ENCODE measurements around the gene CFAP99. TPM values are rescaled to one million over a fixed set of nuclear protein-coding genes. Genes with fewer than 3 reads are reported as not detected.
A peak's percentile ranks its signal among the peaks of the same experiment; 100 is the strongest.

The CFAP99 gene
- total and polyA plus RNA-seq, 9 of the 15 experiments (the other 6 are each of a cell fraction or from before 2014, with no cell fraction given), result 0.07 to 0.18 (median 0.09) TPM; not detected in 6

DNA sequence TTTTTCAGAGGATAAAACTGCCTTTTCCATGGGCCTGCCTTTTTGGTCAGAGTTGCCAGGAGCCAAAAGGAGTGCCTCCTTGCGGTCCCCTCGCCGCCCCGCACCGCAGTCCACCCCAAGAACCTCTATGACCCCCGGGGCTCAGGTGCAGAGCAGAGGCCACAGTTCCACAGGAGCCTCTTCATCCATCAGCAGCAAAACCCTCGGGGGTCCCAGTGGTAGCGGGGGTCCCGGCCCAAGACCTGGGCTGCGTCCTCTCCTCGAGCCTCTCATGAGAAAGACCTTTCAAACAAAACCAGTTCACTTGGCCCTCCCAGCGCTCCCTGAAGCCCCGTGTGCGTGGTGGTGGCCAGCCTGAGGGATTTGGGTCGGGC is 17.2 kb upstream of the CFAP99 start:
- 0 out of 2 replicates have a peak, but pooled peaks have one; percentile 35 for TF ChIP-seq ZNF143 (CRISPR knock-in tag; IDR thresholded peaks at IDR 0.05)
- TF ChIP-seq, protein P1, sequence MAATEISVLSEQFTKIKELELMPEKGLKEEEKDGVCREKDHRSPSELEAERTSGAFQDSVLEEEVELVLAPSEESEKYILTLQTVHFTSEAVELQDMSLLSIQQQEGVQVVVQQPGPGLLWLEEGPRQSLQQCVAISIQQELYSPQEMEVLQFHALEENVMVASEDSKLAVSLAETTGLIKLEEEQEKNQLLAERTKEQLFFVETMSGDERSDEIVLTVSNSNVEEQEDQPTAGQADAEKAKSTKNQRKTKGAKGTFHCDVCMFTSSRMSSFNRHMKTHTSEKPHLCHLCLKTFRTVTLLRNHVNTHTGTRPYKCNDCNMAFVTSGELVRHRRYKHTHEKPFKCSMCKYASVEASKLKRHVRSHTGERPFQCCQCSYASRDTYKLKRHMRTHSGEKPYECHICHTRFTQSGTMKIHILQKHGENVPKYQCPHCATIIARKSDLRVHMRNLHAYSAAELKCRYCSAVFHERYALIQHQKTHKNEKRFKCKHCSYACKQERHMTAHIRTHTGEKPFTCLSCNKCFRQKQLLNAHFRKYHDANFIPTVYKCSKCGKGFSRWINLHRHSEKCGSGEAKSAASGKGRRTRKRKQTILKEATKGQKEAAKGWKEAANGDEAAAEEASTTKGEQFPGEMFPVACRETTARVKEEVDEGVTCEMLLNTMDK (IDR thresholded peaks at IDR 0.05; ENCODE audit: borderline replicate concordance, insufficient read depth, low read depth, low read length, poor library complexity, severe bottlenecking), result no peak
- POLR2A ChIA-PET, result interaction anchor here (0.6 to 3.2 kb wide), 5 partner anchors 8 to 69 kb away, joined by 3 to 18 read pairs (median 5); no protein-coding TSS in a partner anchor
- H3K4me1 ChIP-seq (replicated peaks in 1 of 2; ENCODE audit: control insufficient read depth in 2 of 2, insufficient read depth in 2 of 2, low read length in 2 of 2), result peaks cover 35 to 78% of the 10 kb centered on the region in 2 experiments
- ATAC-seq, result no peak
- intact Hi-C loops (cut with micrococcal nuclease) (no loop called here), in situ Hi-C loops (cut with MboI) (no loop called here)
- H3K9ac ChIP-seq (ENCODE audit: insufficient read depth in 1 of 2, low read depth in 2 of 2, low read length in 2 of 2), result peak overlapping the region in 1 of 2 experiments; percentile 86; a peak in 3 of 4 replicates
- H3K4me3 ChIP-seq, result no peak overlapping the region
- H4K20me1 ChIP-seq (replicated peaks; ENCODE audit: control insufficient read depth, insufficient read depth, low read length), result no peaks in the 10 kb centered on the region
- 61% methylated on average over 15 of the region's 15 CpGs for WGBS (ENCODE audit: insufficient coverage, low coverage, missing lambda C conversion rate)
- no peak for DNase-seq (ENCODE audit: extremely low read depth in 1 of 4, low spot score in 3 of 4)
- H2AFZ ChIP-seq (ENCODE audit: low read depth, low read length), result no peak overlapping the region
- no peaks in the 10 kb centered on the region for H3K9me3 ChIP-seq (replicated peaks; ENCODE audit: control insufficient read depth, insufficient read depth, low read depth, low read length)
- H3K9me1 ChIP-seq (ENCODE audit: control insufficient read depth, insufficient read depth, low read length), result peaks cover 4% of the 10 kb centered on the region
- H3K27me3 ChIP-seq (ENCODE audit: control insufficient read depth in 2 of 2, insufficient read depth in 2 of 2, low read length in 2 of 2), result no peaks in the 10 kb centered on the region
- no peak for FAIRE-seq
- CTCF ChIA-PET (ENCODE audit: low intra/inter-chr PET ratio), result interaction anchor here (0.5 kb wide), 1 partner anchor 10 kb away, joined by 4 read pairs; no protein-coding TSS in a partner anchor
- no TSS peak for BruUV-seq (replicated peaks)
- H3K4me2 ChIP-seq (ENCODE audit: insufficient read depth, low read length), result peak overlapping the region; percentile 73
- H3K36me3 ChIP-seq (ENCODE audit: control insufficient read depth, insufficient read depth, low read length), result peaks cover 8% of the 10 kb centered on the region; the same call in 1 of the 3 replicates
- H3K27ac ChIP-seq (ENCODE audit: extremely low read depth, low read depth, low read length), result no peak overlapping the region
- peaks cover 71% of the 10 kb centered on the region for H3K79me2 ChIP-seq (ENCODE audit: control insufficient read depth, insufficient read depth, low read length)

All from K562 (cell line).